Measurements from ENCODE around the gene ADPRM.

The ADPRM gene

GRCh38 chr17:10752696-10753095, 55.3 kb downstream of the ADPRM start:
- DNase-seq (ENCODE audit: low read depth, low spot score) = no peak
- TF ChIP-seq CTCF (IDR thresholded peaks at IDR 0.05; ENCODE audit: low read depth, low read length) = no peak
- in situ Hi-C loops (cut with HindIII; ENCODE audit: low sequenced_read_pairs) = no loop called here
- H3K4me3 ChIP-seq (ENCODE audit: low read depth, low read length) = no peak overlapping the region

GRCh38 chr17:10754109-10754508, 56.7 kb downstream of the ADPRM start:
- in situ Hi-C loops (cut with HindIII; ENCODE audit: low sequenced_read_pairs) = no loop called here
- no peak for DNase-seq (ENCODE audit: low read depth, low spot score)
- H3K4me3 ChIP-seq (ENCODE audit: low read depth, low read length) = no peak overlapping the region
- TF ChIP-seq CTCF (IDR thresholded peaks at IDR 0.05; ENCODE audit: low read depth, low read length) = peak; percentile 33

GRCh38 chr17:10754861-10755591, 57.6 kb downstream of the ADPRM start:
- in situ Hi-C loops (cut with HindIII; ENCODE audit: low sequenced_read_pairs) = no loop called here

DNA sequence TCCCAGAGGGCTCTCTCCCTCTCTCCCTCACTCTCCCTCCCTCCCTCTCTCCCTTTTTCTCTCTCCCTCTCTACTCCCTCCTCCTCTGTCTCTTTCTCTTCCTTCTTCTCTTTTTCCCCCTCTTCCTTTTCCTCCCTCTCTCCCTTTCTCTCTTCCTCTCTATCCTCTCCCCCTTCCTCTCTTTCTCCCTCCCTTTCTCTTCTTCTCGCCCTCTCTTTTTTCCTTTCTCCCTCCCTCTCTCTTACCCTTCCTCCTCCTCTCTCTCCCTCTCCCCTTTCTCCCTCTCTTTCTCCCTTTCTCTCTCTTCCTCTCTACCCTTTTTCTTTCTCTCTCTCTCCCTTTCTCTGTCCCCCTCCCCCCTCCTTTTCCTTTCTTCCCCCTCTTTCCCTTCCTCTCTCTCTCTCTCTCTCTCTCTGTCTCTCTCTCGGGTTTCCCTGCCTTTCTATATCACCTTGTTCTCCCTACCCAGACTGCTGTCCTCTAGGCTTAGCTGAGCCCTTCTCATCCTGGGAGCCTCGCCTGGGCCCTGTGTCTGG, 58.3 kb downstream of the ADPRM start:
- no peak for TF ChIP-seq CTCF (IDR thresholded peaks at IDR 0.05; ENCODE audit: low read depth, low read length)
- no peak overlapping the region for H3K4me3 ChIP-seq (ENCODE audit: low read depth, low read length)
- in situ Hi-C loops (cut with HindIII; ENCODE audit: low sequenced_read_pairs) = no loop called here

More at GRCh38 chr17:10754861-10755591, 57.6 kb downstream of the ADPRM start:
- TF ChIP-seq CTCF (IDR thresholded peaks at IDR 0.05; ENCODE audit: low read depth, low read length) = no peak
- H3K4me3 ChIP-seq (ENCODE audit: low read depth, low read length) = no peak overlapping the region
- DNase-seq (ENCODE audit: low read depth, low spot score) = no peak

GRCh38 chr17:10756185-10756584, 58.8 kb downstream of the ADPRM start:
- in situ Hi-C loops (cut with HindIII; ENCODE audit: low sequenced_read_pairs) = no loop called here
- TF ChIP-seq CTCF (IDR thresholded peaks at IDR 0.05; ENCODE audit: low read depth, low read length) = no peak
- DNase-seq (ENCODE audit: low read depth, low spot score) = no peak

More for the DNA sequence above, 58.3 kb downstream of the ADPRM start:
- no peak for DNase-seq (ENCODE audit: low read depth, low spot score)

GRCh38 chr17:10756619-10757018, 59.2 kb downstream of the ADPRM start:
- no peak overlapping the region for H3K4me3 ChIP-seq (ENCODE audit: low read depth, low read length)
- in situ Hi-C loops (cut with HindIII; ENCODE audit: low sequenced_read_pairs) = no loop called here
- DNase-seq (ENCODE audit: low read depth, low spot score) = no peak
- TF ChIP-seq CTCF (IDR thresholded peaks at IDR 0.05; ENCODE audit: low read depth, low read length) = no peak

More at GRCh38 chr17:10756185-10756584, 58.8 kb downstream of the ADPRM start:
- no peak overlapping the region for H3K4me3 ChIP-seq (ENCODE audit: low read depth, low read length)
